Tibial nerve (tissue), 4 donors: ENCODE measurements around the gene TNIK. TPM values are rescaled to one million over a fixed set of nuclear protein-coding genes. Genes with fewer than 3 reads are reported as not detected.

Experiments
- DNase-seq, 2 donors: peaks; one replicate each; pipeline ENCODE4 v3.0.0-alpha.2; 2019; ENCODE audit warnings: low spot score in 2 of 2
- H3K27ac ChIP-seq, 4 donors: fragments of 200-600 bp; sonication (generic) in 3 of 4; one replicate each; pipeline ENCODE4 v1.5.1; 2017 to 2019; ENCODE audit warnings: mild to moderate bottlenecking in 1 of 4
- H3K27me3 ChIP-seq, 2 donors: fragments of 200-600 bp; sonication (generic) in 1 of 2; one replicate each; pipeline versions ENCODE4 v1.5.1 to v1.6.0; 2017 to 2019
- H3K36me3 ChIP-seq, 3 donors: fragments of 200-600 bp; sonication (generic); one replicate each; pipeline ENCODE4 v1.5.1; 2018 to 2019
- H3K4me1 ChIP-seq, 4 donors: fragments of 200-600 bp; sonication (generic) in 3 of 4; one replicate each; pipeline ENCODE4 v1.5.1; 2017 to 2019
- H3K4me3 ChIP-seq, 4 donors: fragments of 200-600 bp; sonication (generic) in 3 of 4; one replicate each; pipeline ENCODE4 v1.5.1; 2017 to 2019; ENCODE audit warnings: mild to moderate bottlenecking in 1 of 4, moderate library complexity in 1 of 4
- H3K9me3 ChIP-seq, 4 donors: fragments of 200-600 bp; sonication (generic) in 3 of 4; one replicate each; pipeline ENCODE4 v1.5.1; 2017 to 2019
- CTCF ChIP-seq, 5 experiments: fragments of 200-600 bp in 3 of 5; fragments of 450-650 bp in 2 of 5; sonication (generic) in 3 of 5; IDR thresholded peaks; one replicate each; pipeline ENCODE4 v1.5.1; 2016 to 2019; ENCODE audit warnings: antibody characterized with exemption in 5 of 5, mild to moderate bottlenecking in 3 of 5, moderate library complexity in 2 of 5
- EP300 ChIP-seq, 2 donors: sonication (generic); formaldehyde crosslinking; IDR thresholded peaks; one replicate each; pipeline ENCODE4 v1.6.1; 2017; ENCODE audit warnings: antibody characterized with exemption in 2 of 2, mild to moderate bottlenecking in 1 of 2
- POLR2A ChIP-seq, 2 donors: fragments of 450-650 bp; IDR thresholded peaks; one replicate each; pipeline ENCODE4 v1.6.1; 2017; ENCODE audit warnings: antibody characterized with exemption in 2 of 2, mild to moderate bottlenecking in 2 of 2, moderate library complexity in 2 of 2
- WGBS, 2 donors: methylation state at CpG; one replicate each; pipeline ENCODE4 v1.1.5; 2018; 5-methylcytosine and 5-hydroxymethylcytosine counted together
- total RNA-seq, 4 donors: library from RNA; depleted of rRNA; stranded (reverse); fragments of >200 nt; gene quantifications; one replicate each; pipeline ENCODE4 v1.1.0, GENCODE V29; 2016

TNIK gene
- total RNA-seq, 4 donors from 2014 or later: 5.4 to 11.1 (median 7.5) TPM

GRCh38 chr3:171504376-171504775 lies 44.2 kb upstream of the TNIK start:
- H3K4me3 ChIP-seq: no peak overlapping the region
- 47 to 67% methylated on average over 2 of the region's 2 CpGs for WGBS, 2 donors

GRCh38 chr3:171503817-171504216 lies 43.6 kb upstream of the TNIK start:
- no peak for DNase-seq
- TF ChIP-seq POLR2A (IDR thresholded peaks at IDR 0.05): no peak
- TF ChIP-seq CTCF (IDR thresholded peaks at IDR 0.05): no peak
- TF ChIP-seq EP300 (IDR thresholded peaks at IDR 0.05): no peak
- H3K4me1 ChIP-seq: no peaks in the 10 kb centered on the region
- no peak overlapping the region for H3K4me3 ChIP-seq
- 88 to 94% methylated on average over 1 of the region's 1 CpG for whole genome bisulfite sequencing, 2 donors
- no peaks in the 10 kb centered on the region for H3K27me3 ChIP-seq
- no peak overlapping the region for H3K27ac ChIP-seq
- peaks cover 0 to 3% (median 0%) of the 10 kb centered on the region in 4 donors for H3K9me3 ChIP-seq
- no peaks in the 10 kb centered on the region for H3K36me3 ChIP-seq

More at GRCh38 chr3:171504376-171504775, 44.2 kb upstream of the TNIK start:
- H3K27ac ChIP-seq: no peak overlapping the region
- peaks cover 0 to 3% (median 0%) of the 10 kb centered on the region in 4 donors for H3K9me3 ChIP-seq
- TF ChIP-seq POLR2A (IDR thresholded peaks at IDR 0.05): no peak
- no peak for TF ChIP-seq EP300 (IDR thresholded peaks at IDR 0.05)
- no peak for TF ChIP-seq CTCF (IDR thresholded peaks at IDR 0.05)
- H3K36me3 ChIP-seq: no peaks in the 10 kb centered on the region
- H3K4me1 ChIP-seq: no peaks in the 10 kb centered on the region
- no peak for DNase-seq
- H3K27me3 ChIP-seq: no peaks in the 10 kb centered on the region

- no peak overlapping the region for H3K27ac ChIP-seq
- H3K27me3 ChIP-seq: no peaks in the 10 kb centered on the region
- WGBS, 2 donors: 69 to 84% methylated on average over 1 of the region's 1 CpG
- TF ChIP-seq POLR2A (IDR thresholded peaks at IDR 0.05) (no peak), CTCF (IDR thresholded peaks at IDR 0.05) (no peak), EP300 (IDR thresholded peaks at IDR 0.05) (no peak)
- no peaks in the 10 kb centered on the region for H3K9me3 ChIP-seq
- DNase-seq: no peak
- H3K36me3 ChIP-seq: no peaks in the 10 kb centered on the region
- H3K4me3 ChIP-seq: no peak overlapping the region
- H3K4me1 ChIP-seq: no peaks in the 10 kb centered on the region
These were observed 38.7 kb upstream of the TNIK start for GRCh38 chr3:171498921-171499320.

GRCh38 chr3:171497468-171497867 lies 37.3 kb upstream of the TNIK start:
- H3K4me3 ChIP-seq: no peak overlapping the region
- H3K4me1 ChIP-seq: no peaks in the 10 kb centered on the region
- no peaks in the 10 kb centered on the region for H3K27me3 ChIP-seq
- DNase-seq: no peak
- no peaks in the 10 kb centered on the region for H3K36me3 ChIP-seq
- no peaks in the 10 kb centered on the region for H3K9me3 ChIP-seq
- H3K27ac ChIP-seq: no peak overlapping the region
- TF ChIP-seq POLR2A (IDR thresholded peaks at IDR 0.05): no peak
- TF ChIP-seq EP300 (IDR thresholded peaks at IDR 0.05): no peak
- no peak for TF ChIP-seq CTCF (IDR thresholded peaks at IDR 0.05)
- WGBS, 2 donors: 100% methylated on average over 1 of the region's 1 CpG

- TF ChIP-seq POLR2A (IDR thresholded peaks at IDR 0.05) (no peak), EP300 (IDR thresholded peaks at IDR 0.05) (no peak), CTCF (IDR thresholded peaks at IDR 0.05) (no peak)
- no peaks in the 10 kb centered on the region for H3K4me1 ChIP-seq
- no peak overlapping the region for H3K27ac ChIP-seq
- no peak overlapping the region for H3K4me3 ChIP-seq
- H3K36me3 ChIP-seq: no peaks in the 10 kb centered on the region
- H3K27me3 ChIP-seq: no peaks in the 10 kb centered on the region
- no peaks in the 10 kb centered on the region for H3K9me3 ChIP-seq
- DNase-seq: no peak
These were observed 35.2 kb upstream of the TNIK start for GRCh38 chr3:171495413-171495812.
